ENCODE measurements around the gene SPRR2B. TPM values are rescaled to one million over a fixed set of nuclear protein-coding genes. Genes with fewer than 3 reads are reported as not detected.

SPRR2B gene
- total and polyA plus RNA-seq, 2 of the 13 experiments (the other 11 are each of a cell fraction or from before 2014, with no cell fraction given): not detected

- no peak overlapping the region for H2AFZ ChIP-seq (ENCODE audit: low read length)
- no peaks in the 10 kb centered on the region for H3K36me3 ChIP-seq (replicated peaks in 1 of 2; ENCODE audit: control insufficient read depth in 1 of 2, insufficient read depth in 2 of 2, low read length in 2 of 2)
- no peak overlapping the region for H3K4me2 ChIP-seq (ENCODE audit: low read depth, low read length)
- H3K79me2 ChIP-seq (ENCODE audit: insufficient read depth, low read length): no peaks in the 10 kb centered on the region
- ATAC-seq (no peak), DNase-seq (ENCODE audit: low spot score) (no peak), FAIRE-seq (no peak)
- H3K4me3 ChIP-seq (replicated peaks in 1 of 3; ENCODE audit: insufficient read depth in 1 of 3, low read depth in 2 of 3, low read length in 3 of 3): no peak overlapping the region
- H3K9ac ChIP-seq (ENCODE audit: insufficient read depth, low read depth, low read length): no peak overlapping the region
- no peak overlapping the region for H3K27ac ChIP-seq (ENCODE audit: extremely low read length, insufficient read depth, low read length)
- 1% methylated on average over 5 of the region's 5 CpGs for WGBS (ENCODE audit: low lambda C conversion rate)
- BruUV-seq (replicated peaks): no TSS peak
- TF ChIP-seq NFKB2 (CRISPR knock-in tag; IDR thresholded peaks at IDR 0.05; ENCODE audit: borderline replicate concordance) (no peak), NFE2L1 (CRISPR knock-in tag; IDR thresholded peaks at IDR 0.05; ENCODE audit: borderline replicate concordance) (no peak), ZFP36 (IDR thresholded peaks at IDR 0.05; ENCODE audit: borderline replicate concordance, low read depth, low read length, partially characterized antibody) (no peak), ZNF83 (CRISPR knock-in tag; IDR thresholded peaks at IDR 0.05; ENCODE audit: borderline replicate concordance) (no peak), WIZ (CRISPR knock-in tag; IDR thresholded peaks at IDR 0.05) (no peak), ZNF543 (CRISPR knock-in tag; IDR thresholded peaks at IDR 0.05) (no peak)
- no peaks in the 10 kb centered on the region for H3K27me3 ChIP-seq (ENCODE audit: control insufficient read depth in 1 of 2, insufficient read depth in 2 of 2, low read length in 2 of 2)
- ChIA-PET POLR2A (no interaction called here), CTCF (ENCODE audit: low intra/inter-chr PET ratio, low total read pairs) (no interaction called here)
- in situ Hi-C loops (cut with HindIII; ENCODE audit: extremely low pct_ligation_motif_present, low pct_unique_long_range_greater_than_20kb) (no loop called here), intact Hi-C loops (cut with micrococcal nuclease; ENCODE audit: unreplicated experiment) (no loop called here)
- no peaks in the 10 kb centered on the region for H3K4me1 ChIP-seq (ENCODE audit: insufficient read depth, low read length)
- H4K20me1 ChIP-seq (ENCODE audit: insufficient read depth, low read length): no peaks in the 10 kb centered on the region
- H3K9me3 ChIP-seq (ENCODE audit: low read length): no peaks in the 10 kb centered on the region
Observed at GRCh38 chr1:153100245-153100644, 28.8 kb upstream of the SPRR2B start.

GRCh38 chr1:153099461-153100045 lies 28.1 kb upstream of the SPRR2B start:
- no peak for TF ChIP-seq RAD51 (IDR thresholded peaks at IDR 0.05; ENCODE audit: borderline replicate concordance)
- peak; percentile 26; the same call in 1 of the 2 replicates for TF ChIP-seq CREB1 (IDR thresholded peaks at IDR 0.05)
- TF ChIP-seq CREB1 (CRISPR knock-in tag; IDR thresholded peaks at IDR 0.05): no peak
- H3K4me1 ChIP-seq (ENCODE audit: insufficient read depth, low read length): no peaks in the 10 kb centered on the region
- intact Hi-C loops (cut with micrococcal nuclease; ENCODE audit: unreplicated experiment): no loop called here
- no peaks in the 10 kb centered on the region for H3K79me2 ChIP-seq (ENCODE audit: insufficient read depth, low read length)
- no peaks in the 10 kb centered on the region for H3K27me3 ChIP-seq (ENCODE audit: control insufficient read depth in 1 of 2, insufficient read depth in 2 of 2, low read length in 2 of 2)
- in situ Hi-C loops (cut with HindIII; ENCODE audit: extremely low pct_ligation_motif_present, low pct_unique_long_range_greater_than_20kb): no loop called here
- no peak overlapping the region for H2AFZ ChIP-seq (ENCODE audit: low read length)
- DNase-seq (ENCODE audit: low spot score) (no peak), FAIRE-seq (no peak), ATAC-seq (no peak)
- BruUV-seq (replicated peaks): no TSS peak
- 15% methylated on average over 9 of the region's 9 CpGs for WGBS (ENCODE audit: low lambda C conversion rate)
- POLR2A ChIA-PET: no interaction called here
- H4K20me1 ChIP-seq (ENCODE audit: insufficient read depth, low read length): no peaks in the 10 kb centered on the region
- no peak overlapping the region for H3K27ac ChIP-seq (ENCODE audit: extremely low read length, insufficient read depth, low read length)
- H3K36me3 ChIP-seq (replicated peaks in 1 of 2; ENCODE audit: control insufficient read depth in 1 of 2, insufficient read depth in 2 of 2, low read length in 2 of 2): no peaks in the 10 kb centered on the region
- no peak overlapping the region for H3K9ac ChIP-seq (ENCODE audit: insufficient read depth, low read depth, low read length)
- H3K4me2 ChIP-seq (ENCODE audit: low read depth, low read length): no peak overlapping the region
- no peak overlapping the region for H3K4me3 ChIP-seq (replicated peaks in 1 of 3; ENCODE audit: insufficient read depth in 1 of 3, low read depth in 2 of 3, low read length in 3 of 3)
- CTCF ChIA-PET (ENCODE audit: low intra/inter-chr PET ratio, low total read pairs): no interaction called here
- H3K9me3 ChIP-seq (ENCODE audit: low read length): no peaks in the 10 kb centered on the region

Data from HepG2 (cell line).